ENCODE data around the gene XPNPEP3.

DNA sequence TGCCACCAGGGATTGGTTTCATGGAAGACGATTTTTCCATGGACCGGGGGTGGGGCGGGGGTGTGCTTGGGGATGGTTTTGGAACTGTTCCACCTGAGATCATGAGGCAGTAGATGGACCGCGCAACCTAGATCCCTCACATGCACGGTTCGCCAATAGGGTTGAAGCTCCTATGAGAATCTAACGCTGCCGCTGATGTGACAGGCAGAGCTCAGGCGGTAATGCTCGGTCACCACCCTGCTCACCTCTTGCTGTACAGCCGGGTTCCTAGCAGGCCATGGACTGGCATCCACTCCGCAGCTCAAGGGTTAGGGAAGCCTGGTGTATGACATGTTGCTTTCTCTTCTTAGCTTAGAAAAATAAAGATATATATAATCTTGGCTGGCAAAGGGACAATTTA, 116.2 kb downstream of the XPNPEP3 start:
- TF ChIP-seq EZH2 (IDR thresholded peaks at IDR 0.05; ENCODE audit: low read length): no peak
- TF ChIP-seq, protein P1, sequence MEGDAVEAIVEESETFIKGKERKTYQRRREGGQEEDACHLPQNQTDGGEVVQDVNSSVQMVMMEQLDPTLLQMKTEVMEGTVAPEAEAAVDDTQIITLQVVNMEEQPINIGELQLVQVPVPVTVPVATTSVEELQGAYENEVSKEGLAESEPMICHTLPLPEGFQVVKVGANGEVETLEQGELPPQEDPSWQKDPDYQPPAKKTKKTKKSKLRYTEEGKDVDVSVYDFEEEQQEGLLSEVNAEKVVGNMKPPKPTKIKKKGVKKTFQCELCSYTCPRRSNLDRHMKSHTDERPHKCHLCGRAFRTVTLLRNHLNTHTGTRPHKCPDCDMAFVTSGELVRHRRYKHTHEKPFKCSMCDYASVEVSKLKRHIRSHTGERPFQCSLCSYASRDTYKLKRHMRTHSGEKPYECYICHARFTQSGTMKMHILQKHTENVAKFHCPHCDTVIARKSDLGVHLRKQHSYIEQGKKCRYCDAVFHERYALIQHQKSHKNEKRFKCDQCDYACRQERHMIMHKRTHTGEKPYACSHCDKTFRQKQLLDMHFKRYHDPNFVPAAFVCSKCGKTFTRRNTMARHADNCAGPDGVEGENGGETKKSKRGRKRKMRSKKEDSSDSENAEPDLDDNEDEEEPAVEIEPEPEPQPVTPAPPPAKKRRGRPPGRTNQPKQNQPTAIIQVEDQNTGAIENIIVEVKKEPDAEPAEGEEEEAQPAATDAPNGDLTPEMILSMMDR (optimal IDR thresholded peaks at IDR 0.05 in 1 of 3, IDR thresholded peaks at IDR 0.05 in 1 of 3, conservative IDR thresholded peaks at IDR 0.05 in 1 of 3; ENCODE audit: extremely low read depth in 1 of 3, insufficient read depth in 2 of 3, low read length in 3 of 3): no peak

All from keratinocyte (primary cell).